SK-N-SH (cell line): ENCODE data around the gene EPGN. TPM values are rescaled to one million over a fixed set of nuclear protein-coding genes. Genes with fewer than 3 reads are reported as not detected.

Source experiments
- CTCF ChIA-PET: fragments of 300-600, 350-600 bp; formaldehyde crosslinking; extraction: SDS; loops from one replicate; lab custom pipeline; 2021; lab: Yijun Ruan, JAX
- POLR2A ChIA-PET: fragments of 350-600 bp; sonication (Branson Sonifier 250); formaldehyde crosslinking; extraction: SDS; loops from one replicate; lab custom pipeline; 2020; ENCODE audit warnings: antibody characterized with exemption, inconsistent platforms; lab: Yijun Ruan, JAX
- DNase-seq: peaks from one replicate; pipeline ENCODE4 v3.0.0; 2012
- H2AFZ ChIP-seq: fragments of 200-600 bp; sonication (generic); 2 replicates; pipeline ENCODE4 v1.8.1; 2016; ENCODE audit warnings: antibody characterized with exemption, mild to moderate bottlenecking, low read depth
- H3F3A ChIP-seq: fragments of 200-600 bp; sonication (generic); replicated peaks from 2 replicates; pipeline ENCODE3; 2016; ENCODE audit warnings: antibody characterized with exemption, mild to moderate bottlenecking; ENCODE audit not compliant: insufficient read depth
- H3K27ac ChIP-seq, 2 experiments: fragments of 200-500 bp in 1 of 2; fragments of 200-600 bp in 1 of 2; sonication (Bioruptor generic) in 1 of 2; sonication (generic), shearing (Covaris generic) in 1 of 2; 2 replicates each; pipeline versions ENCODE4 v1.5.1 to v1.6.1; 2014 to 2016; ENCODE audit warnings: low read depth in 2 of 2, inconsistent platforms in 1 of 2, low read length in 1 of 2, mild to moderate bottlenecking in 1 of 2, mixed read lengths in 1 of 2
- H3K27me3 ChIP-seq: fragments of 200-600 bp; sonication (generic), shearing (Covaris generic); 2 replicates; pipeline ENCODE4 v1.6.1; 2016; ENCODE audit warnings: mixed run types; ENCODE audit not compliant: insufficient read depth
- H3K36me3 ChIP-seq, 2 experiments: fragments of 200-500 bp in 1 of 2; fragments of 200-600 bp in 1 of 2; sonication (Bioruptor generic) in 1 of 2; sonication (generic) in 1 of 2; replicated peaks in 1 of 2; 2 replicates each; pipeline versions ENCODE3 to v1.5.1; 2014 to 2016; ENCODE audit warnings: low read length in 1 of 2, mild to moderate bottlenecking in 1 of 2; ENCODE audit not compliant: insufficient read depth in 2 of 2, control insufficient read depth in 1 of 2
- H3K4me1 ChIP-seq, 2 experiments: fragments of 200-500 bp in 1 of 2; fragments of 200-600 bp in 1 of 2; sonication (Bioruptor generic) in 1 of 2; sonication (generic), shearing (Covaris generic) in 1 of 2; 2 replicates each; pipeline versions ENCODE4 v1.5.1 to v1.6.1; 2014 to 2016; ENCODE audit warnings: low read depth in 1 of 2, low read length in 1 of 2, mixed run types in 1 of 2; ENCODE audit not compliant: insufficient read depth in 2 of 2, control insufficient read depth in 1 of 2
- H3K4me2 ChIP-seq: fragments of 200-600 bp; sonication (generic), shearing (Covaris generic); 2 replicates; pipeline ENCODE4 v1.6.1; 2017; ENCODE audit warnings: mixed run types
- H3K4me3 ChIP-seq, 2 experiments: fragments of 200-500 bp in 1 of 2; fragments of 200-600 bp in 1 of 2; sonication (Bioruptor generic) in 1 of 2; sonication (generic), shearing (Covaris generic) in 1 of 2; 2 replicates each; pipeline versions ENCODE4 v1.5.1 to v1.8.1; 2014 to 2016; ENCODE audit warnings: low read depth in 2 of 2, inconsistent platforms in 1 of 2, low read length in 1 of 2, mild to moderate bottlenecking in 1 of 2, mixed read lengths in 1 of 2, moderate library complexity in 1 of 2
- H3K79me2 ChIP-seq: fragments of 200-600 bp; sonication (generic); 2 replicates; pipeline ENCODE4 v1.8.1; 2017; ENCODE audit warnings: mild to moderate bottlenecking; ENCODE audit not compliant: insufficient read depth
- H3K9ac ChIP-seq: fragments of 200-600 bp; sonication (generic); 2 replicates; pipeline ENCODE4 v1.6.1; 2017; ENCODE audit warnings: mixed run types
- H3K9me2 ChIP-seq: fragments of 200-600 bp; sonication (generic); 2 replicates; pipeline ENCODE4 v1.6.1; 2017; ENCODE audit warnings: mixed run types
- H3K9me3 ChIP-seq: fragments of 200-600 bp; sonication (generic); 2 replicates; pipeline ENCODE4 v1.6.1; 2017; ENCODE audit warnings: mixed run types, mild to moderate bottlenecking, moderate library complexity
- H4K20me1 ChIP-seq: fragments of 200-600 bp; sonication (generic); 2 replicates; pipeline ENCODE4 v1.6.1; 2017; ENCODE audit warnings: mild to moderate bottlenecking, mixed run types; ENCODE audit not compliant: insufficient read depth
- CHD2 ChIP-seq: fragments of 150-350 bp; IDR thresholded peaks from 2 replicates; pipeline ENCODE4 v1.6.1; 2018; ENCODE audit warnings: low read length; ENCODE audit not compliant: partially characterized antibody
- EP300 ChIP-seq, 2 experiments: IDR thresholded peaks; 2 replicates each; pipeline versions ENCODE4 v1.4.0 to v1.6.1; 2012; ENCODE audit warnings: borderline replicate concordance in 1 of 2, low read depth in 1 of 2, low read length in 1 of 2
- FOSL2 ChIP-seq: IDR thresholded peaks from 2 replicates; pipeline ENCODE4 v1.4.0; 2012; ENCODE audit warnings: low read depth, mild to moderate bottlenecking, moderate library complexity, borderline replicate concordance
- FOXJ3 ChIP-seq: sonication (generic); formaldehyde crosslinking; IDR thresholded peaks from 2 replicates; pipeline ENCODE4 v1.5.1; 2020; ENCODE audit warnings: mild to moderate bottlenecking, missing genetic modification reagents
- FOXM1 ChIP-seq: IDR thresholded peaks from 2 replicates; pipeline ENCODE4 v1.4.0; 2012; ENCODE audit warnings: low read depth, mild to moderate bottlenecking
- JUND ChIP-seq: IDR thresholded peaks from 2 replicates; pipeline ENCODE4 v1.4.0; 2012
- MEF2A ChIP-seq: IDR thresholded peaks from 2 replicates; pipeline ENCODE4 v1.4.0; 2012; ENCODE audit warnings: low read depth, borderline replicate concordance
- NFIC ChIP-seq: IDR thresholded peaks from 2 replicates; pipeline ENCODE4 v1.4.0; 2012; ENCODE audit warnings: borderline replicate concordance
- POLR2AphosphoS5 ChIP-seq: IDR thresholded peaks from 2 replicates; pipeline ENCODE4 v1.6.1; 2012; ENCODE audit warnings: low read depth, low read length
- RAD21 ChIP-seq: IDR thresholded peaks from 2 replicates; pipeline ENCODE4 v1.6.1; 2012; ENCODE audit warnings: mild to moderate bottlenecking, low read length
- RCOR1 ChIP-seq: fragments of 150-350 bp; IDR thresholded peaks from 2 replicates; pipeline ENCODE4 v1.6.1; 2017; ENCODE audit warnings: antibody characterized with exemption, low read length
- RXRA ChIP-seq: IDR thresholded peaks from 2 replicates; pipeline ENCODE4 v1.4.0; 2012; ENCODE audit warnings: low read depth, mild to moderate bottlenecking, borderline replicate concordance
- SMC3 ChIP-seq: IDR thresholded peaks from 2 replicates; pipeline ENCODE4 v1.6.1; 2012; ENCODE audit warnings: low read depth, low read length, improper control_type of control experiment
- TCF12 ChIP-seq: IDR thresholded peaks from 2 replicates; pipeline ENCODE4 v1.4.0; 2012
- TEAD4 ChIP-seq: IDR thresholded peaks from 2 replicates; pipeline ENCODE4 v1.4.0; 2012; ENCODE audit warnings: mild to moderate bottlenecking, borderline replicate concordance; ENCODE audit not compliant: insufficient read depth
- YY1 ChIP-seq: IDR thresholded peaks from 2 replicates; pipeline ENCODE4 v1.4.0; 2012; ENCODE audit warnings: low read depth, mild to moderate bottlenecking
- WGBS: methylation state at CpG from one replicate; pipeline ENCODE4 v1.1.6; 2017; ENCODE audit warnings: low lambda C conversion rate; 5-methylcytosine and 5-hydroxymethylcytosine counted together
- polyA plus RNA-seq, 3 experiments: library from polyadenylated mRNA; depleted of rRNA; stranded (reverse); fragments of >200 nt; gene quantifications; 2 replicates each; pipeline ENCODE4 v1.2.3, GENCODE V29; 2012
- TF ChIP-seq, protein P1 (sequence below): fragments of 150-350 bp; IDR thresholded peaks from 2 replicates; pipeline ENCODE4 v1.6.1; 2016; ENCODE audit warnings: mild to moderate bottlenecking, low read depth, low read length
- TF ChIP-seq, protein P2 (sequence below): IDR thresholded peaks from 2 replicates; pipeline ENCODE4 v1.4.0; 2012; ENCODE audit warnings: low read depth
- TF ChIP-seq, protein P3 (sequence below): IDR thresholded peaks from 2 replicates; pipeline ENCODE4 v1.4.0; 2012; ENCODE audit warnings: low read depth, borderline replicate concordance
- TF ChIP-seq, protein P4 (sequence below): IDR thresholded peaks from 2 replicates; pipeline ENCODE4; 2012
- TF ChIP-seq, protein P5 (sequence below): fragments of 200-600 bp; sonication (generic); IDR thresholded peaks from 2 replicates; pipeline ENCODE4 v1.6.1; 2017; ENCODE audit warnings: antibody characterized with exemption, mild to moderate bottlenecking, moderate library complexity
- TF ChIP-seq, protein P6 (sequence below): IDR thresholded peaks from 2 replicates; pipeline ENCODE4 v1.6.1; 2012; ENCODE audit warnings: mild to moderate bottlenecking, low read depth, low read length, moderate library complexity

The EPGN gene
- polyA plus RNA-seq, 1 of the 3 experiments (the other 2 are of a cell fraction) = 0.23 TPM

DNA sequence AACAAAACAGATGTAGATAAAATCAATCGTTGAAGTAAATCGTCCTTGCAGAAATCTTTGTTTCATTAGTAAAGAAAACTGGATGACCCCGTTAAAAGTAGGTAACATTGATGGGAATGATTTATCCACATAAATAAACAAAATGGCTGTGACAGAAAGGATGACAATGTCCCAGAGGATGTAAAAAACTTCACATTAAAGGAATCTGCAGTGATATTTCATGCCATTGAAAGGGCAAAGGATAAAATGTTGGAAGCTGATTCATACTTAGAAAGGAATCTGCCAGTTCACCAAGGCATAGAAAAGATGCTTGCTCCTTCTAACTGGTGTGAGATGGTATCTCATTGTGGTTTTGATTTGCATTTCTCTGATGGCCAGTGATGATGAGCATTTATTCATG is 24.2 kb upstream of the EPGN start:
- CTCF ChIA-PET = no interaction called here
- Histone ChIP-seq H3K27ac (peak overlapping the region; percentile 51 to 77; a peak in 3 of 4 replicates), H4K20me1 (peaks cover 7% of the 10 kb centered on the region; the same call in 1 of the 2 replicates), H3K27me3 (no peaks in the 10 kb centered on the region), H3K79me2 (no peaks in the 10 kb centered on the region), H3K36me3 (no peaks in the 10 kb centered on the region), H3K9me2 (no peaks in the 10 kb centered on the region), H3K9ac (no peak overlapping the region; the same call in 1 of the 2 replicates), H3F3A (peaks cover 16% of the 10 kb centered on the region), H3K4me2 (peak overlapping the region; percentile 62; the same call in 1 of the 2 replicates), H3K9me3 (no peaks in the 10 kb centered on the region), H3K4me3 (peak overlapping the region; percentile 17 to 38; a peak in 2 of 4 replicates), H2AFZ (no peak overlapping the region), H3K4me1 (0 out of 4 replicates have a peak, but pooled peaks cover 0 to 3% of the 10 kb centered on the region in 2 experiments)
- POLR2A ChIA-PET = no interaction called here
- WGBS = 7% methylated on average over 3 of the region's 3 CpGs
- TF ChIP-seq TEAD4 (peak; percentile 70; the same call in 1 of the 2 replicates), POLR2AphosphoS5 (no peak), RCOR1 (no peak), MEF2A (no peak), NFIC (no peak; the same call in 1 of the 2 replicates), FOXJ3 (CRISPR knock-in tag) (no peak), EP300 (IDR thresholded peaks at IDR 0.05; ENCODE audit: borderline replicate concordance in 1 of 2, low read depth in 1 of 2, low read length in 1 of 2) (peak in 1 of 2 experiments; percentile 77; a peak in 2 of 4 replicates), RAD21 (no peak), FOXM1 (0 out of 2 replicates have a peak, but pooled peaks have one; percentile 50), SMC3 (no peak), CHD2 (no peak), FOSL2 (peak; percentile 81), YY1 (peak; percentile 33; the same call in 1 of the 2 replicates), JUND (peak; percentile 83), RXRA (peak; percentile 75; the same call in 1 of the 2 replicates), TCF12 (peak; percentile 76)
- TF ChIP-seq, protein P1, sequence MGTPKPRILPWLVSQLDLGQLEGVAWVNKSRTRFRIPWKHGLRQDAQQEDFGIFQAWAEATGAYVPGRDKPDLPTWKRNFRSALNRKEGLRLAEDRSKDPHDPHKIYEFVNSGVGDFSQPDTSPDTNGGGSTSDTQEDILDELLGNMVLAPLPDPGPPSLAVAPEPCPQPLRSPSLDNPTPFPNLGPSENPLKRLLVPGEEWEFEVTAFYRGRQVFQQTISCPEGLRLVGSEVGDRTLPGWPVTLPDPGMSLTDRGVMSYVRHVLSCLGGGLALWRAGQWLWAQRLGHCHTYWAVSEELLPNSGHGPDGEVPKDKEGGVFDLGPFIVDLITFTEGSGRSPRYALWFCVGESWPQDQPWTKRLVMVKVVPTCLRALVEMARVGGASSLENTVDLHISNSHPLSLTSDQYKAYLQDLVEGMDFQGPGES = no peak
- TF ChIP-seq, protein P2, sequence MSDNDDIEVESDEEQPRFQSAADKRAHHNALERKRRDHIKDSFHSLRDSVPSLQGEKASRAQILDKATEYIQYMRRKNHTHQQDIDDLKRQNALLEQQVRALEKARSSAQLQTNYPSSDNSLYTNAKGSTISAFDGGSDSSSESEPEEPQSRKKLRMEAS = no peak; the same call in 1 of the 2 replicates
- TF ChIP-seq, protein P3, sequence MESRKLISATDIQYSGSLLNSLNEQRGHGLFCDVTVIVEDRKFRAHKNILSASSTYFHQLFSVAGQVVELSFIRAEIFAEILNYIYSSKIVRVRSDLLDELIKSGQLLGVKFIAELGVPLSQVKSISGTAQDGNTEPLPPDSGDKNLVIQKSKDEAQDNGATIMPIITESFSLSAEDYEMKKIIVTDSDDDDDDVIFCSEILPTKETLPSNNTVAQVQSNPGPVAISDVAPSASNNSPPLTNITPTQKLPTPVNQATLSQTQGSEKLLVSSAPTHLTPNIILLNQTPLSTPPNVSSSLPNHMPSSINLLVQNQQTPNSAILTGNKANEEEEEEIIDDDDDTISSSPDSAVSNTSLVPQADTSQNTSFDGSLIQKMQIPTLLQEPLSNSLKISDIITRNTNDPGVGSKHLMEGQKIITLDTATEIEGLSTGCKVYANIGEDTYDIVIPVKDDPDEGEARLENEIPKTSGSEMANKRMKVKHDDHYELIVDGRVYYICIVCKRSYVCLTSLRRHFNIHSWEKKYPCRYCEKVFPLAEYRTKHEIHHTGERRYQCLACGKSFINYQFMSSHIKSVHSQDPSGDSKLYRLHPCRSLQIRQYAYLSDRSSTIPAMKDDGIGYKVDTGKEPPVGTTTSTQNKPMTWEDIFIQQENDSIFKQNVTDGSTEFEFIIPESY = 0 out of 2 replicates have a peak, but pooled peaks have one; percentile 21
- TF ChIP-seq, protein P4, sequence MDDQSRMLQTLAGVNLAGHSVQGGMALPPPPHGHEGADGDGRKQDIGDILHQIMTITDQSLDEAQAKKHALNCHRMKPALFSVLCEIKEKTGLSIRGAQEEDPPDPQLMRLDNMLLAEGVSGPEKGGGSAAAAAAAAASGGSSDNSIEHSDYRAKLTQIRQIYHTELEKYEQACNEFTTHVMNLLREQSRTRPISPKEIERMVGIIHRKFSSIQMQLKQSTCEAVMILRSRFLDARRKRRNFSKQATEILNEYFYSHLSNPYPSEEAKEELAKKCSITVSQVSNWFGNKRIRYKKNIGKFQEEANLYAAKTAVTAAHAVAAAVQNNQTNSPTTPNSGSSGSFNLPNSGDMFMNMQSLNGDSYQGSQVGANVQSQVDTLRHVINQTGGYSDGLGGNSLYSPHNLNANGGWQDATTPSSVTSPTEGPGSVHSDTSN = peak; percentile 82
- TF ChIP-seq, protein P5, sequence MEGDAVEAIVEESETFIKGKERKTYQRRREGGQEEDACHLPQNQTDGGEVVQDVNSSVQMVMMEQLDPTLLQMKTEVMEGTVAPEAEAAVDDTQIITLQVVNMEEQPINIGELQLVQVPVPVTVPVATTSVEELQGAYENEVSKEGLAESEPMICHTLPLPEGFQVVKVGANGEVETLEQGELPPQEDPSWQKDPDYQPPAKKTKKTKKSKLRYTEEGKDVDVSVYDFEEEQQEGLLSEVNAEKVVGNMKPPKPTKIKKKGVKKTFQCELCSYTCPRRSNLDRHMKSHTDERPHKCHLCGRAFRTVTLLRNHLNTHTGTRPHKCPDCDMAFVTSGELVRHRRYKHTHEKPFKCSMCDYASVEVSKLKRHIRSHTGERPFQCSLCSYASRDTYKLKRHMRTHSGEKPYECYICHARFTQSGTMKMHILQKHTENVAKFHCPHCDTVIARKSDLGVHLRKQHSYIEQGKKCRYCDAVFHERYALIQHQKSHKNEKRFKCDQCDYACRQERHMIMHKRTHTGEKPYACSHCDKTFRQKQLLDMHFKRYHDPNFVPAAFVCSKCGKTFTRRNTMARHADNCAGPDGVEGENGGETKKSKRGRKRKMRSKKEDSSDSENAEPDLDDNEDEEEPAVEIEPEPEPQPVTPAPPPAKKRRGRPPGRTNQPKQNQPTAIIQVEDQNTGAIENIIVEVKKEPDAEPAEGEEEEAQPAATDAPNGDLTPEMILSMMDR = no peak
- TF ChIP-seq, protein P6, sequence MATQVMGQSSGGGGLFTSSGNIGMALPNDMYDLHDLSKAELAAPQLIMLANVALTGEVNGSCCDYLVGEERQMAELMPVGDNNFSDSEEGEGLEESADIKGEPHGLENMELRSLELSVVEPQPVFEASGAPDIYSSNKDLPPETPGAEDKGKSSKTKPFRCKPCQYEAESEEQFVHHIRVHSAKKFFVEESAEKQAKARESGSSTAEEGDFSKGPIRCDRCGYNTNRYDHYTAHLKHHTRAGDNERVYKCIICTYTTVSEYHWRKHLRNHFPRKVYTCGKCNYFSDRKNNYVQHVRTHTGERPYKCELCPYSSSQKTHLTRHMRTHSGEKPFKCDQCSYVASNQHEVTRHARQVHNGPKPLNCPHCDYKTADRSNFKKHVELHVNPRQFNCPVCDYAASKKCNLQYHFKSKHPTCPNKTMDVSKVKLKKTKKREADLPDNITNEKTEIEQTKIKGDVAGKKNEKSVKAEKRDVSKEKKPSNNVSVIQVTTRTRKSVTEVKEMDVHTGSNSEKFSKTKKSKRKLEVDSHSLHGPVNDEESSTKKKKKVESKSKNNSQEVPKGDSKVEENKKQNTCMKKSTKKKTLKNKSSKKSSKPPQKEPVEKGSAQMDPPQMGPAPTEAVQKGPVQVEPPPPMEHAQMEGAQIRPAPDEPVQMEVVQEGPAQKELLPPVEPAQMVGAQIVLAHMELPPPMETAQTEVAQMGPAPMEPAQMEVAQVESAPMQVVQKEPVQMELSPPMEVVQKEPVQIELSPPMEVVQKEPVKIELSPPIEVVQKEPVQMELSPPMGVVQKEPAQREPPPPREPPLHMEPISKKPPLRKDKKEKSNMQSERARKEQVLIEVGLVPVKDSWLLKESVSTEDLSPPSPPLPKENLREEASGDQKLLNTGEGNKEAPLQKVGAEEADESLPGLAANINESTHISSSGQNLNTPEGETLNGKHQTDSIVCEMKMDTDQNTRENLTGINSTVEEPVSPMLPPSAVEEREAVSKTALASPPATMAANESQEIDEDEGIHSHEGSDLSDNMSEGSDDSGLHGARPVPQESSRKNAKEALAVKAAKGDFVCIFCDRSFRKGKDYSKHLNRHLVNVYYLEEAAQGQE = no peak
- DNase-seq = no peak
